Natural killer cell (primary cell): ENCODE results near the gene AARSD1. TPM values are rescaled to one million over a fixed set of nuclear protein-coding genes. Genes with fewer than 3 reads are reported as not detected.
"Not testable (repeated sequence)": the region's sequence is repeated elsewhere in the genome, so short reads cannot be mapped to it uniquely, and the experiment has no call there.

Source experiments
- ATAC-seq, 3 donors: fragments of 150-1000 bp in 2 of 3; fragments of 200-7000 bp in 1 of 3; cut with Tn5 transposase; 1 replicate in 1 of 3; 2 replicates in 2 of 3; pipeline ENCODE4 v1.10.0; 2021; ENCODE audit warnings: mild to moderate bottlenecking in 2 of 3, moderate library complexity in 2 of 3
- DNase-seq, 2 donors: peaks; one replicate each; pipeline versions ENCODE4 v3.0.0 to v3.0.0-alpha.2; 2013 to 2021; ENCODE audit warnings: mixed read lengths in 1 of 2
- H3K27ac ChIP-seq: one replicate; pipeline ENCODE4 v1.5.1; 2013; ENCODE audit warnings: mild to moderate bottlenecking, low read length
- H3K27me3 ChIP-seq: one replicate; pipeline ENCODE4 v1.6.1; 2013; ENCODE audit warnings: low read length; ENCODE audit not compliant: control insufficient read depth, insufficient read depth
- H3K36me3 ChIP-seq: one replicate; pipeline ENCODE4 v1.6.1; 2013; ENCODE audit warnings: low read length; ENCODE audit not compliant: control insufficient read depth, insufficient read depth
- H3K4me1 ChIP-seq: one replicate; pipeline ENCODE4 v1.6.1; 2013; ENCODE audit warnings: low read length; ENCODE audit not compliant: control insufficient read depth, insufficient read depth
- H3K4me3 ChIP-seq: one replicate; pipeline ENCODE4 v1.5.1; 2013; ENCODE audit warnings: low read length
- H3K9me3 ChIP-seq: one replicate; pipeline ENCODE4 v1.6.1; 2013; ENCODE audit warnings: low read length; ENCODE audit not compliant: control insufficient read depth, insufficient read depth
- H3K27ac Mint-ChIP-seq, 2 donors: one replicate each; pipeline ENCODE4 v1.8.0; 2022; ENCODE audit warnings: mild to moderate bottlenecking in 2 of 2, mixed read lengths in 2 of 2, moderate library complexity in 1 of 2
- H3K27me3 Mint-ChIP-seq, 2 donors: one replicate each; pipeline ENCODE4 v1.8.0; 2022; ENCODE audit warnings: low read depth in 2 of 2, mixed read lengths in 2 of 2
- H3K36me3 Mint-ChIP-seq: one replicate; pipeline ENCODE4 v1.8.0; 2022; ENCODE audit warnings: mixed read lengths
- H3K4me1 Mint-ChIP-seq, 2 donors: one replicate each; pipeline ENCODE4 v1.8.0; 2022; ENCODE audit warnings: mixed read lengths in 2 of 2
- H3K4me3 Mint-ChIP-seq: one replicate; pipeline ENCODE4 v1.8.0; 2022; ENCODE audit warnings: mild to moderate bottlenecking, moderate library complexity, mixed read lengths
- H3K9me3 Mint-ChIP-seq, 2 donors: one replicate each; pipeline ENCODE4 v1.8.0; 2022; ENCODE audit warnings: mixed read lengths in 2 of 2
- WGBS: methylation state at CpG from one replicate; pipeline ENCODE4 v1.1.7; 2013; ENCODE audit warnings: missing lambda C conversion rate; ENCODE audit not compliant: insufficient coverage; 5-methylcytosine and 5-hydroxymethylcytosine counted together
- intact Hi-C: fragments of 100-400 bp; cut with micrococcal nuclease; formaldehyde crosslinking; loops from one replicate; pipeline ENCODE4 v1.14.2; 2022
- total RNA-seq, 4 donors: library from RNA; stranded (reverse); fragments of 120-200 nt in 1 of 4; gene quantifications; one replicate each; pipeline versions ENCODE4 v1.2.3 to v1.2.4, GENCODE V29; 2013 to 2022
- TF ChIP-seq, protein P1 (sequence below): fragments of 200-600 bp; IDR thresholded peaks from one replicate; pipeline ENCODE4 v1.8.0; 2022; ENCODE audit warnings: antibody characterized with exemption

Gene AARSD1
- total RNA-seq, 3 donors from 2014 or later (not counting 1 experiment from before 2014, with no cell fraction given) = 46.1 to 61.8 (median 57.1) TPM

DNA sequence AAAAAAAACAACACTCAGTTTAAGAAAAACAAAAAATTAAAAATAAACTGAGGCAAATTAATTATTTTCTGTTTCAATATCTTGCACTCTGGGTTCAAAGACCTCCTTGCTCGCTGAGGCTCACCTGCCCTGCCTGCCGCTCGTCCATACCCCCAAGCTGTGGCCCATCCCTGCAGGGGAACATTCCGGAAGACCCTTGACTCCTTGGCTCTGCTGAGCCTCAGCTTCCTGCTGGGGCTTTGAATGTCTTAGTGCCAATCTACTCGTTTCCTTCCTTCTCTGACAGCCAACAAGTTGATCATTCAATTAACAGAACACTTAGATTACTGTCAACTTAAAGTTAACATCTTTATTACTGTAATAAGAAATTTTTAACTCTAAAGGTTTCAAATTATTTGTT is 39.4 kb downstream of the AARSD1 start:
- Mint-ChIP-seq H3K4me1 (peaks cover 0 to 8% of the 10 kb centered on the region in 2 donors), H3K4me3 (no peak overlapping the region), H3K27ac (peak overlapping the region in 1 of 2 donors; percentile 35), H3K36me3 (no peaks in the 10 kb centered on the region), H3K27me3 (peaks cover 0 to 8% of the 10 kb centered on the region in 2 donors), H3K9me3 (no peaks in the 10 kb centered on the region)
- intact Hi-C loops = no loop called here
- Histone ChIP-seq H3K4me3 (no peak overlapping the region), H3K36me3 (no peaks in the 10 kb centered on the region), H3K4me1 (no peaks in the 10 kb centered on the region), H3K27ac (no peak overlapping the region), H3K27me3 (no peaks in the 10 kb centered on the region), H3K9me3 (no peaks in the 10 kb centered on the region)
- TF ChIP-seq, protein P1, sequence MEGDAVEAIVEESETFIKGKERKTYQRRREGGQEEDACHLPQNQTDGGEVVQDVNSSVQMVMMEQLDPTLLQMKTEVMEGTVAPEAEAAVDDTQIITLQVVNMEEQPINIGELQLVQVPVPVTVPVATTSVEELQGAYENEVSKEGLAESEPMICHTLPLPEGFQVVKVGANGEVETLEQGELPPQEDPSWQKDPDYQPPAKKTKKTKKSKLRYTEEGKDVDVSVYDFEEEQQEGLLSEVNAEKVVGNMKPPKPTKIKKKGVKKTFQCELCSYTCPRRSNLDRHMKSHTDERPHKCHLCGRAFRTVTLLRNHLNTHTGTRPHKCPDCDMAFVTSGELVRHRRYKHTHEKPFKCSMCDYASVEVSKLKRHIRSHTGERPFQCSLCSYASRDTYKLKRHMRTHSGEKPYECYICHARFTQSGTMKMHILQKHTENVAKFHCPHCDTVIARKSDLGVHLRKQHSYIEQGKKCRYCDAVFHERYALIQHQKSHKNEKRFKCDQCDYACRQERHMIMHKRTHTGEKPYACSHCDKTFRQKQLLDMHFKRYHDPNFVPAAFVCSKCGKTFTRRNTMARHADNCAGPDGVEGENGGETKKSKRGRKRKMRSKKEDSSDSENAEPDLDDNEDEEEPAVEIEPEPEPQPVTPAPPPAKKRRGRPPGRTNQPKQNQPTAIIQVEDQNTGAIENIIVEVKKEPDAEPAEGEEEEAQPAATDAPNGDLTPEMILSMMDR = no peak
- WGBS = 14% methylated on average over 5 of the region's 5 CpGs
- DNase-seq (no peak), ATAC-seq (no peak)

GRCh38 chr17:42923472-42923871 is 40.8 kb downstream of the AARSD1 start:
- H3K27me3 Mint-ChIP-seq, ATAC-seq, H3K9me3 ChIP-seq, H3K36me3 Mint-ChIP-seq, DNase-seq, H3K27ac Mint-ChIP-seq, intact Hi-C loops, H3K4me1 ChIP-seq, H3K27ac ChIP-seq, H3K4me3 Mint-ChIP-seq, H3K27me3 ChIP-seq, H3K4me1 Mint-ChIP-seq, H3K9me3 Mint-ChIP-seq, H3K4me3 ChIP-seq, H3K36me3 ChIP-seq: not testable (repeated sequence)
- WGBS = 89% methylated on average over 7 of the region's 7 CpGs

DNA sequence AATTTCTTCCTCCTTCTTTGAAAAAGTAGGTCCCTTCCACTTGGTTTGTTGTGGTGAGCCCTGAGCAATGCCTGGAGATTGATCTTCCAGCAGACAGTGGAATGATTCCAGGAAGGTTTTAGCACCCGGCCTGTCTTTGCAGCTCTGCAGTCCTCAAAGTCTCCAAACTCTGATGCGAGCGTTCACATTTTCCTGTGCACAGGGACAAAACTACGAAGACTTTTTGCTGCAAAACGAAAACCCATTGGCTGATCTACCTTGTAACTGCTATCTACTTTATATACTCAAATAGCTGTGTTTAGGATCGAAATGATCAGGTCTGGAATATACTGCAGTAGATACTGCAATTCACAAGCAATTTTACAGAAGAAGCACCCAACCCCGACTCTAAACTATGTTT is 42.0 kb downstream of the AARSD1 start:
- TF ChIP-seq, protein P1 = no peak
- Mint-ChIP-seq H3K4me1 (no peaks in the 10 kb centered on the region), H3K9me3 (no peaks in the 10 kb centered on the region), H3K4me3 (no peak overlapping the region), H3K27me3 (peaks cover 0 to 10% of the 10 kb centered on the region in 2 donors), H3K36me3 (no peaks in the 10 kb centered on the region), H3K27ac (no peak overlapping the region)
- Histone ChIP-seq H3K27me3 (no peaks in the 10 kb centered on the region), H3K4me1 (no peaks in the 10 kb centered on the region), H3K9me3 (no peaks in the 10 kb centered on the region), H3K36me3 (no peaks in the 10 kb centered on the region), H3K4me3 (no peak overlapping the region), H3K27ac (no peak overlapping the region)
- ATAC-seq (no peak), DNase-seq (no peak)
- intact Hi-C loops = no loop called here
- 79% methylated on average over 6 of the region's 7 CpGs for WGBS

DNA sequence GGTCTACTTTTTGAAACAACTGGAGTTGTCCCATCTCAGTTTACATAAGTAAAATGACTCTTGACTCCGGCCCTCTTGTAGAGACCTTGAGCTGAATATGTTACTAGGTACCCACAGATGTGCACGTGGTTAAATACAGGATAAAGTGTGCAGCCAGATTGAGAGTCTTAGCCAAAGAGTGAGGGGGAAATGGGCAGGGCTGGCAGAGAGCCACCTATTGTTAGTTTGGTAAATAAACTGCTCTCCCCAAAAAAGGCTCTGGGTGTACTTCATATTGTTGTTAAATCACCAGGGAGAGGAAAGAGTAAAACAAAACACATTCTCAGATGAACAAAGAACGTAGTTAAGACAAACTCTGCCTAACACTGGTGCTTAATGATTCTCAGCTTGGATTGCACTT is 43.3 kb downstream of the AARSD1 start:
- DNase-seq (no peak), ATAC-seq (no peak)
- Mint-ChIP-seq H3K4me1 (no peaks in the 10 kb centered on the region), H3K4me3 (no peak overlapping the region), H3K27me3 (peaks cover 0 to 10% of the 10 kb centered on the region in 2 donors), H3K9me3 (no peaks in the 10 kb centered on the region), H3K36me3 (no peaks in the 10 kb centered on the region), H3K27ac (no peak overlapping the region)
- intact Hi-C loops = no loop called here
- 36% methylated on average over 3 of the region's 3 CpGs for WGBS
- H3K27me3 ChIP-seq = no peaks in the 10 kb centered on the region
- H3K4me1 ChIP-seq = no peaks in the 10 kb centered on the region
- TF ChIP-seq, protein P1 = no peak
- H3K36me3 ChIP-seq = no peaks in the 10 kb centered on the region
- no peak overlapping the region for H3K27ac ChIP-seq
- no peaks in the 10 kb centered on the region for H3K9me3 ChIP-seq
- H3K4me3 ChIP-seq = no peak overlapping the region
